SK-MEL-5 (cell line): Measurements from ENCODE around the gene MALT1. TPM values are rescaled to one million over a fixed set of nuclear protein-coding genes. Genes with fewer than 3 reads are reported as not detected.
A peak's percentile ranks its signal among the peaks of the same experiment; 100 is the strongest.
"Not testable (repeated sequence)": the region's sequence is repeated elsewhere in the genome, so short reads cannot be mapped to it uniquely, and the experiment has no call there.

Source experiments
- DNase-seq: peaks from one replicate; pipeline ENCODE4 v3.0.0-alpha.2; 2016; ENCODE audit warnings: low read depth, low spot score
- in situ Hi-C: cut with HindIII; loops from 2 replicates; pipeline ENCODE4 v1.10.0; 2016; ENCODE audit warnings: low sequenced_read_pairs, high pct_unique_total_duplicates, low pct_unique_long_range_greater_than_20kb
- total RNA-seq: library from RNA; depleted of rRNA; stranded (reverse); fragments of >200 nt; shearing (Covaris generic); gene quantifications from 2 replicates; pipeline ENCODE4 v1.2.3, GENCODE V29; 2014

The MALT1 gene
- total RNA-seq, 1 experiment from 2014 or later: 15.2 TPM

DNA sequence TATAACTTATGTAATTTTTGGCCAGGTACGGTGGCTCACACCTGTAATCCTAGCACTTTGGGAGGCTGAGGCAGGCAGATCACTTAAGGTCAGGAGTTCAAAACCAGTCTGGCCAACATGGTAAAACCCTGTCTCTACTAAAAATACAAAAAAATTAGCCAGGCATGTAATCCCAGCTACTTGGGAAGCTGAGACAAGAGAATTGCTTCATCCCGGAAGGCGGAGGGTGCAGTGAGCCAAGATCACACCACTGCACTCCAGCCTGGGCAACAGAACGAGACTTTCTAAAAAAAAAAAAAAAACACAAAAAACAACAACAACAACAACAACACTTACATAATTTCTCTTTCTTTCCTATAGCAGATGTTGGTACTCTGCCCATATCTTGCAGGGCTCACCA lies 105.3 kb downstream of the MALT1 start:
- DNase-seq: not testable (repeated sequence)
- in situ Hi-C loops: loop anchor here (25.0 kb wide), 1 partner anchor 286 kb away; no protein-coding TSS in a partner anchor

DNA sequence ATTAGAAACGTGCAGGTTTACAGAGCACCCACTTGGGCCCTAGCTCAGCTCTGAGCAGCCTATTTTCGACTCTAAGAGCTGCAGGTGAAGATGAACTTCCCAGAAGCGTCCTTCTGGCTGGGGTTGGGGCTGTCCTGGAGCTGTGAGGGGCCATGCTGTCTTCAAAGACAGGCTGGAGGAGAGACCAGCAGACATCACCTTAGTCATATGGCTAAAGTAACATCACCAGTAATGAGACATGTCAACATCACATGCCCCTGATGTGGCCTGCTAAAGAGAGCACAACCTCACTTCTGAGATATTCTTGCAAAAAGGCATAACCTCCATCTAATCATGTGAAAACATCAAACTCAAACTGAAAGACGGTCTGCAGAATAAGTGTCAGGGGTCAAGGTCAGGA lies 106.2 kb downstream of the MALT1 start:
- in situ Hi-C loops: loop anchor here (25.0 kb wide), 1 partner anchor 285 kb away; no protein-coding TSS in a partner anchor
- DNase-seq: no peak

DNA sequence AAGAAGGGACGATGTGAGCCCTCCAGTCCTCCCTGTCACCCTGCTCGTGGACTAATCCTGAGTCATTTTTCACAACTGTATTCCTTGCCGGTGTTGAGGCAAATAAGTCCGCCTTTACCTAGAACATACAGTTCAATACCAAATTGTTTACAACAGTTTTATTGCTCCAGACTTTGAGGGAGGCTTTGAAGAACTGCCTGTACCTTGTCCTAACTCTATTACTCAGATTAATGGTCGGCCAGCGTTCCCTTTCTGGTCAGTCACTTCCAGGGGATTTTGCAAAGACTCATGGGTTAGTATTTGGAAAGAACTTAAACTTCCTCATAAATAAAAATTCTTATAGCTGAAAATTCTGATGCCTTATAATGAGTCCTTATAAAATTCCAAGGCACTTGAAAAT lies 108.3 kb downstream of the MALT1 start:
- DNase-seq: no peak
- in situ Hi-C loops: loop anchor here (25.0 kb wide), 1 partner anchor 283 kb away; no protein-coding TSS in a partner anchor

GRCh38 chr18:58780045-58780444 lies 108.8 kb downstream of the MALT1 start:
- in situ Hi-C loops: loop anchor here (25.0 kb wide), 1 partner anchor 282 kb away; no protein-coding TSS in a partner anchor
- DNase-seq: no peak

DNA sequence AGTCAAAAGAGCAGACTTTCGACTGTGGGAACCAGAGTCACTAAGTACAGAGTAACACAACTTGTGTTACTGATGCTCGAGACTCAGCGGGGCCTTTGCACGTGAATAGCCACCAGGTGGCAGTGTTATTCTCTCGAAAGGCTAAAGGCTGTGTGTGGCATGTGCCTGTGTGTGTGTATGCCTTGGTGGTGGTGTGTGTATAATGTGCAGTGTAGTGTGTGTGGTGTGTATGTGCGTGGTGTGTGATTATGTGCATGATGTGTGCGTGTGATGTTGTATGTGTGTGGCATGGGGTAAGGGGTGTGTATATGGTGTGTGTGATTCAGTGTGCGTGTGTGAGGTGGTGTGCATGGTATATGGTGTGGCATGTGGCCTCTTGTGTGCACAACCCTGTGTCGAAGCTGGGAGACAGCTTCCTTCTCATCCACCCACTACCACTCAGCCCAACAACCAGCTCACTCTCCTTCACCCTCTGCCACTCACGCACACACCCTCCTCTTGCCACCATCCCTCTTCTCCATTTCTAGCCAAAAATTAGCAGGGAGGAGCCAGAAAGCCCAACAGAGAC lies 110.4 kb downstream of the MALT1 start:
- in situ Hi-C loops: loop anchor here (25.0 kb wide), 1 partner anchor 281 kb away; no protein-coding TSS in a partner anchor
- peak; percentile 86 for DNase-seq

- DNase-seq: no peak
- in situ Hi-C loops: loop anchor here (25.0 kb wide), 1 partner anchor 278 kb away; no protein-coding TSS in a partner anchor
Observed at GRCh38 chr18:58784601-58785137, 113.4 kb downstream of the MALT1 start.

DNA sequence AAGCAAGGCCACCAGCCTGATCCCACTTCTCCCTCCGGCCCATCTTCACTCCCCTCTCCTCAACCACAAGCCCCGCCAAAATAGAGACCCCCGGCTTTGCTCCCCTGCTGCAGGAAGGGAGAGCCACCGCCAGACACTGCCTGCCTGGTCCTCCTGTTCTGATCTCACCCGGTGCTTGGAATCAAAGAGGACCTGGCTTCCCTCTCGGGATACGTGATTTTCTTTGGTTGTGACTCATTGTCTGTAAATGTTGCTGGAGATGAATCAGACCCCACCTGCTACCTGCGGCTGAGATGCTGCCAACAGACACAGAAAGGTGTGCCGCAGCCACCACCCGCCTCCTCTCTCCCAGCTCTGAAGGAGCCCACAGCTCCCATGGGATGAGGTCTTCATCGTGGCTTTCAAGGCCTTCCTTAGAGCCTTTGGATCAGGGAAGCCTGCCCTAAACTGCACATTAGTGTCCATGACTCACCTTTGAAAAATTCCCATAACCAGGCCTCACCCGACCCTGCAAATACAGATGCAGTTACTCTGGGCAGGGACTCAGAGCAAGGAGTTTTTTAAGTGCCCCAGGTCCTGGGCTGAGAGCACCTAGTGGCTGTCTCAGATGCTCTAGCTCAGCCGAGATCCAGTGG lies 114.0 kb downstream of the MALT1 start:
- no peak for DNase-seq
- in situ Hi-C loops: loop anchor here (25.0 kb wide), 1 partner anchor 277 kb away; no protein-coding TSS in a partner anchor

GRCh38 chr18:58785870-58786269 lies 114.6 kb downstream of the MALT1 start:
- no peak for DNase-seq
- in situ Hi-C loops: loop anchor here (25.0 kb wide), 1 partner anchor 276 kb away; no protein-coding TSS in a partner anchor

DNA sequence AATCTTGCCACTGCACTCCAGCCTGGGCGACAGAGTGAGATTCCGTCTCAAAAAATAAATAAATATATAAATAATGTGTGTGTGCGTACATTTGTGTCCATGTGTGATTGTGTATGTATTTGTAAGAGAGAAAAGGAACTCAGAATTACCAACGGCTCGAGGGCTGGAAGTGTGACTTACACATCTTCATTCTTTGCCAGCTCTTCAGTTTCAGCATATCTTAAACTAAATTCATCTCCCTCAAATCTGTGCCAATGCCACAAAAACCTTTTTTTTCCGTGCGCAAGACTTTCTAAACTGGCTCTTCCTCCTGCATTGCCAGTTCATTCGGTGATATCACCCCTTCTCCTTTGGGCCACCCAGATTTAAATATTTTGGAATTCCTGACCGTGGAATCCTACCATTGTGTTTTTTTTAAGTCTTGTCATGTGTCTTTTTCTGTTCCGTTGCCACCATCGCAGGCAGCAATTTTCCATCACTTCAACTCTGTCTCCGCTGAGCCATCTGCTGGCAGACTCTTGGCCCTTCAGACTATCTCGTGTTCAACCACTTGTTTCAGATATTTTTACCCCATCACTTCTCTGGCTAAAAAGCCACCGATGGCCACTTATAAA lies 116.4 kb downstream of the MALT1 start:
- no peak for DNase-seq
- in situ Hi-C loops: loop anchor here (25.0 kb wide), 1 partner anchor 275 kb away; no protein-coding TSS in a partner anchor

DNA sequence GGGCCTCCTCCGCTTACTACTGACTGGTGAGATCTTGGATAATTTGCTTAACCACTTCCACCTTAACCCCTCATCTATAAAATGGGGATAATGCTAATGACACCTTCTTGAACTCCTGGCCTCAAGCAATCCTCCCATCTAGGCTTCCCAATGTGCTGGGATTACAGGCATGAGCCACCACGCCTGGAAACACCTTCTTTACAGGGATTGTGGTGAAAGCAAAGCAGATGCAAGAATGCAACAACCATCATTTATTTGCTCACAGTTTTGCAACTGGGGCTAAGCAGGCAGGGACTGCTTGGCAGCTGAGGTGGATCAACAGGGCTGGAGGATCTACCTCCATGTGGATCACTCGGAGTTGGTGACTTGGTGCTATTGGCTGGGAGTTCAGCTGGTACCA lies 117.2 kb downstream of the MALT1 start:
- no peak for DNase-seq
- in situ Hi-C loops: loop anchor here (25.0 kb wide), 1 partner anchor 274 kb away; no protein-coding TSS in a partner anchor

DNA sequence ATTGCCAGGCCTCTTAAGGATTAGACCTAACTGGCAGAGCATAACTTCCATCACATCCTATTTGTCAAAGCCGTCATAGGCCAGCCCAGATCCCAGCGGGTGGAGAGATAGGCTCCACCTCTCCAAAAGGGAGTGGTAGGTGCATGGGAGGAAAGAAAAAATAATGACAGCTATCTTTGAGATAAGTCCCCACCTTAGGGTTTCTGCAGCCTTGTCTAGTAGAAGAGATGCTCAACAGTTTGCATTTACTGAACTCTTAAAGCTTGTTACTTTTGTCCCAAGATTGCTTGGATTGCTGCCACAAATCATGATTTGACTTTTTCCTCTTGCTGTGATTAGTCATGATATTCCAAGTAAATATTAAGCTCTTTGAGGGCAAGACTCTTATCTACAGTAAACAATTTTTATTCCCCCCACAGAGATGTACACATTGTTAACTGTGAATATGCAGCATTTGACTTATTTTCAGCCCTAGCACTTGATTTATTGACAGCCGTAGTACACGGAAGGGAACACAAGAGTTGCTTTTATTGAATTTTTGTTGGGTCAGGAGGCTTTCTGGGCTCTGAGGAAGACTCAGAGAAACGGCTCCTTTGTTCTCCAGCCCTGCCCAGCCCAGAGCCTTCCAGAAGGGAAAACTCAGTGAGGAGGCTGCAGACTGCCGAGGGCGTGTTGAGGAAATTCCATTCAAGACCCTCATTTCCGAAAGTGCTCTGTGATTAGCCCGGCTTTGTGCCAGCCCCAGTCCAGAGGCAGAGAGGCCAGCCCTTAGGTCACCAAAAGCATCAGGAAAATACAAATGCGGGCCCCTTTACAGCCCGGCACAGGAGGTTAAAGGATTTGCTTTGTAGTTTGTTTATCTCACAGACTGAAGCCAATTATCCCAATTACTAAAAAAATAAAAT lies 118.0 kb downstream of the MALT1 start:
- DNase-seq: peak; percentile 97
- in situ Hi-C loops: loop anchor here (25.0 kb wide), 1 partner anchor 273 kb away; no protein-coding TSS in a partner anchor

DNA sequence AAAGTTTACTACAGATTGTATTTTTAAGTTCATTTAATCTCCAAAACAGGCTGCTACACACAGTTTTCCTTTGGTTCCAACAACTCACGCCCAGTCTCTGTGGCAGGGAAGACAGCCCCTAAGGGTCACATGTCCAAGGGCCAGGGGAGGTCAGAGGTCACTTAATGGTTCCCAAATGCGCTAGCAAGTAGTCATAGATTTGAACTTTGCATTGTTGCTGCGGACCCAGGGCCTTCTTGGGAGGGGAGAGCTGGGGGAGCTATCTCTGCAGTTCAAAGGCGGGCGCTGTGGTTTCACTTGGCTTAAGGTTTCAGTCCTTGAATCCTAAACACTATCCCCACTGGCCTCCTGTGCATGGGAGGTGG lies 118.6 kb downstream of the MALT1 start:
- no peak for DNase-seq
- in situ Hi-C loops: loop anchor here (25.0 kb wide), 1 partner anchor 272 kb away; no protein-coding TSS in a partner anchor

DNA sequence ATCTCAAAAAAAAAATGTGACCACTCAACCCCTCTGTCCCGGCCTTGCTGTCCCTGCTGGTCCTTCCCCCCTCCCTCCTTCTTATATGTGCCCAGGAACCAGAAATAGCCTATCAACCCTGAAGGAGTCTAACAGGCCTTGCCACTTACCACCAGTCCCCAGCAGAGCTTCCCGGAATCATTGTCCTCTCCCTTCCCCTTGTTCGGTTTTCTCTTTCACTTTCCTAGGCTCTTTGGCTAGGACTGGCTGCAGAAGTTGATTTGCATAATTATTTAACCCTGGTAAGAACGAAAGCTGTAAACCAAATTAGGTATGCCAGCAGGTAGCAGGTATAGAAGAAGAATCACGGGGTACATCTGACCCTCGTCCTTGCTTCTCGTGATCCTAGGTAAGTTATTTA lies 120.8 kb downstream of the MALT1 start:
- in situ Hi-C loops: loop anchor here (25.0 kb wide), 1 partner anchor 270 kb away; no protein-coding TSS in a partner anchor
- no peak for DNase-seq

GRCh38 chr18:58793361-58793760 lies 122.1 kb downstream of the MALT1 start:
- in situ Hi-C loops: loop anchor here (25.0 kb wide), 1 partner anchor 269 kb away; no protein-coding TSS in a partner anchor
- no peak for DNase-seq

DNA sequence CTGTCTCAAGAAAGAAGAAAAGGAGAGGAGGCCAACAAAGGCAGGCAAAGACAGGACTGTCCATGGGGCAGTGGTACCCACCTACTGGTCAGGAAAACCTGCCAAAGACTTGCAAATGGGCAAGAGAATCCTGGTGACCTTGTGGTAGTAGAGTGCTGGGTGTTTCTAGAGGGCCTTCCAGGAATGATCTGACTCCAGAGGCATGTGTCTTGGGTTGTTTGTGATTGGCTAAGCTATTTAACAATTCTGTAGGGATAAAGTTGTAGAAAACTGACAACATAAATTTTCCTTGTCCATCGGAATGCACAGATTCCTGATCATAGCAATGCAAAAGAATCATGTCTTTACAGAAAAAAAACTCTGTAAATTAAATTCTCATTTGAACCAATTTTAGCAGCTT lies 125.0 kb downstream of the MALT1 start:
- no peak for DNase-seq
- in situ Hi-C loops: loop anchor here (25.0 kb wide), 1 partner anchor 266 kb away; no protein-coding TSS in a partner anchor

DNA sequence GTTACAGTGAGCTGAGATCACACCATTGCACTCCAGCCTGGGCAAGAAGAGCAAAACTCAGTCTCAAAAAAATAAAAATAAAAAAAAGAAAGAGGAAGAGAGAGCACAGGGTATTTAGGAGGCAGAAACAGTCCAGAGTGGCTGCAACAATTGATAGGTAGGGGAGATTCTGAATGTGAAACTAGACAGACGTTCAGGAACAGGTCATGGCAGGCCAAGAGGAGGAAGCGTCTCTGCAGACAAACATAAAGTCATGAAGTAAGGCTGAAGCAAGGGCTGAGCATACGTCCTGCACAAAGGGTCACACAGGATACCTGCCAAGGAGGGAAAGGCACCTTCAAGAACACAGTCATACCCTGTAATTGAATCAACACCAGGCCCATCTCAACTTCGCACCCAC lies 129.3 kb downstream of the MALT1 start:
- no peak for DNase-seq
- in situ Hi-C loops: no loop called here

- in situ Hi-C loops: no loop called here
- DNase-seq: no peak
Observed at GRCh38 chr18:58802959-58803358, 131.7 kb downstream of the MALT1 start.
